ENCODE measurements around the gene LRRK1. TPM values are rescaled to one million over a fixed set of nuclear protein-coding genes. Genes with fewer than 3 reads are reported as not detected.

The LRRK1 gene
- polyA plus RNA-seq, 2 of the 4 experiments (the other 2 are of a cell fraction), result 12.2 to 17.7 TPM

GRCh38 chr15:100926971-100927756 lies 8.0 kb downstream of the LRRK1 start (continued):
- TF ChIP-seq TFCP2L1 (CRISPR knock-in tag; IDR thresholded peaks at IDR 0.05) (no peak), RFX5 (IDR thresholded peaks at IDR 0.05) (no peak), SMC3 (IDR thresholded peaks at IDR 0.05) (no peak), KDM1A (IDR thresholded peaks at IDR 0.05; ENCODE audit: low read depth) (no peak), HES2 (IDR thresholded peaks at IDR 0.05) (no peak), TP53 (CRISPR knock-in tag; IDR thresholded peaks at IDR 0.05) (no peak)

- Histone ChIP-seq H3K4me3 (no peak overlapping the region), H3K9me3 (no peaks in the 10 kb centered on the region), H3K4me1 (peaks cover 9% of the 10 kb centered on the region; the same call in 2 of the 3 replicates), H3K27ac (no peak overlapping the region), H3K4me2 (no peak overlapping the region)
- FAIRE-seq, result no peak
- 89% methylated on average over 13 of the region's 13 CpGs for WGBS (ENCODE audit: missing lambda C conversion rate)
- TF ChIP-seq NR3C1 (IDR thresholded peaks at IDR 0.05) (no peak), HOXB5 (CRISPR knock-in tag; IDR thresholded peaks at IDR 0.05) (no peak), SREBF2 (IDR thresholded peaks at IDR 0.05) (no peak), RAD21 (conservative IDR thresholded peaks at IDR 0.05 in 1 of 2, IDR thresholded peaks at IDR 0.05 in 1 of 2) (no peak), MAX (IDR thresholded peaks at IDR 0.05) (no peak)
- POLR2A ChIA-PET, result no interaction called here
- no peak for DNase-seq (ENCODE audit: low read depth in 1 of 2, low spot score in 1 of 2)
- ATAC-seq, result no peak
- CTCF ChIA-PET, result interaction anchor here (1.0 to 23.2 kb wide), 8 partner anchors 11 to 278 kb away, joined by 3 to 950 read pairs (median 4); partner anchors contain the start of gene LRRK1
These were observed 9.6 kb downstream of the LRRK1 start for GRCh38 chr15:100928632-100929280.

- ATAC-seq (no peak; a peak in 2 of 6 replicates), FAIRE-seq (no peak), DNase-seq (ENCODE audit: low read depth in 1 of 2, low spot score in 1 of 2) (no peak)
- H3K4me3 ChIP-seq, result no peak overlapping the region
- H3K9me3 ChIP-seq, result no peaks in the 10 kb centered on the region
- H3K27ac ChIP-seq, result no peak overlapping the region
- H3K4me2 ChIP-seq, result no peak overlapping the region
- ChIA-PET CTCF (interaction anchor here (0.6 to 23.2 kb wide), 7 partner anchors 12 to 271 kb away, joined by 3 to 950 read pairs (median 4); partner anchors contain the start of gene LRRK1), POLR2A (interaction anchor here (1.0 kb wide), 1 partner anchor 9 kb away, joined by 3 read pairs; no protein-coding TSS in a partner anchor)
- peaks cover 9% of the 10 kb centered on the region; the same call in 2 of the 3 replicates for H3K4me1 ChIP-seq
- no peak for TF ChIP-seq RARB (CRISPR knock-in tag; IDR thresholded peaks at IDR 0.05)
- TF ChIP-seq JUNB (IDR thresholded peaks at IDR 0.05), result no peak
- 76% methylated on average over 6 of the region's 6 CpGs for WGBS (ENCODE audit: missing lambda C conversion rate)
These were observed 10.5 kb downstream of the LRRK1 start for GRCh38 chr15:100929641-100930042.

- DNase-seq (ENCODE audit: low read depth in 1 of 2, low spot score in 1 of 2) (no peak), FAIRE-seq (no peak), ATAC-seq (no peak)
- Histone ChIP-seq H3K4me3 (no peak overlapping the region), H3K27ac (peak overlapping the region in 1 of 2 experiments; percentile 22; a peak in 1 of 6 replicates), H3K4me1 (peaks cover 9% of the 10 kb centered on the region; the same call in 2 of the 3 replicates), H3K4me2 (no peak overlapping the region), H3K9me3 (no peaks in the 10 kb centered on the region)
- POLR2A ChIA-PET, result interaction anchor here (0.5 to 1.0 kb wide), 2 partner anchors 10 to 31 kb away, joined by 3 read pairs; no protein-coding TSS in a partner anchor
- TF ChIP-seq POLR2AphosphoS2 (conservative IDR thresholded peaks at IDR 0.05; ENCODE audit: low read length) (no peak), ZC3H11A (IDR thresholded peaks at IDR 0.05) (no peak), CBX2 (IDR thresholded peaks at IDR 0.05; ENCODE audit: borderline replicate concordance, low read depth) (no peak), HOXB5 (CRISPR knock-in tag; IDR thresholded peaks at IDR 0.05) (no peak), MYC (IDR thresholded peaks at IDR 0.05; ENCODE audit: borderline replicate concordance, low read length) (no peak), JUNB (IDR thresholded peaks at IDR 0.05) (no peak), EHF (CRISPR knock-in tag; IDR thresholded peaks at IDR 0.05) (no peak), GATA3 (IDR thresholded peaks at IDR 0.05; ENCODE audit: borderline replicate concordance) (no peak), PBX3 (IDR thresholded peaks at IDR 0.05) (no peak), PHF8 (IDR thresholded peaks at IDR 0.05; ENCODE audit: borderline replicate concordance, low read depth) (no peak), JUN (IDR thresholded peaks at IDR 0.05) (no peak), FOXS1 (CRISPR knock-in tag; IDR thresholded peaks at IDR 0.05) (no peak), MAX (IDR thresholded peaks at IDR 0.05) (no peak), HES2 (IDR thresholded peaks at IDR 0.05) (no peak)
- CTCF ChIA-PET, result interaction anchor here (0.6 to 23.2 kb wide), 4 partner anchors 13 to 272 kb away, joined by 3 to 950 read pairs (median 34); partner anchors contain the start of gene LRRK1
- WGBS (ENCODE audit: missing lambda C conversion rate), result 90% methylated on average over 4 of the region's 4 CpGs
These were observed 11.2 kb downstream of the LRRK1 start for GRCh38 chr15:100930306-100930848.

Data from A549 (cell line).